ENCODE results near the gene CASKIN1.

DNA sequence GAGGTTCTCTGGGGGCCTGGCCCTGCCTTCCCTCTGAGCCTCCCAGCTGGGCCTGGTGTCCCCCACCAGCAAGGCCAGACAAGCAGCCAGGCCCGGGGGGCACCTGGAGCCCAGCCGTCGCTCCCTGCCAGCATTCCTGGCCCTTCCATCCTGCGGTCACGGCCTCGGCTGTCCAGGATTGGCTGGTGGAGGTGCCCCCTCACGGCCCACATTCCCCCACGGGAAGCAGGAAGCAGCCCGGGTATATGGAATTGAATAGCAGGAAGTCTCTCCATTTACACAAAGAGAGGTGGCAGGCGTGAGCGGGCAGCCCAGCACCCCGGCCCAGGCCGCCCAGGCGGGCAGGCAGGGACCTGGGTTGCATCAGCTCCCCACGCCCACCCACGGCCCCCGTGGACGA is 26.3 kb downstream of the CASKIN1 start:
- TF ChIP-seq JUND (IDR thresholded peaks at IDR 0.05) (no peak), RAD21 (IDR thresholded peaks at IDR 0.05) (no peak), FOXA1 (IDR thresholded peaks at IDR 0.05) (no peak), TAF1 (conservative IDR thresholded peaks at IDR 0.05) (no peak), YY1 (IDR thresholded peaks at IDR 0.05) (no peak), EGR1 (IDR thresholded peaks at IDR 0.05; ENCODE audit: low read depth in 2 of 2) (no peak), RXRA (IDR thresholded peaks at IDR 0.05) (no peak), GABPA (IDR thresholded peaks at IDR 0.05 in 1 of 2, conservative IDR thresholded peaks at IDR 0.05 in 1 of 2) (no peak), HNF4A (conservative IDR thresholded peaks at IDR 0.05) (no peak), ZBTB33 (IDR thresholded peaks at IDR 0.05) (no peak), NR2F2 (IDR thresholded peaks at IDR 0.05) (no peak)
- TF ChIP-seq, protein P1, sequence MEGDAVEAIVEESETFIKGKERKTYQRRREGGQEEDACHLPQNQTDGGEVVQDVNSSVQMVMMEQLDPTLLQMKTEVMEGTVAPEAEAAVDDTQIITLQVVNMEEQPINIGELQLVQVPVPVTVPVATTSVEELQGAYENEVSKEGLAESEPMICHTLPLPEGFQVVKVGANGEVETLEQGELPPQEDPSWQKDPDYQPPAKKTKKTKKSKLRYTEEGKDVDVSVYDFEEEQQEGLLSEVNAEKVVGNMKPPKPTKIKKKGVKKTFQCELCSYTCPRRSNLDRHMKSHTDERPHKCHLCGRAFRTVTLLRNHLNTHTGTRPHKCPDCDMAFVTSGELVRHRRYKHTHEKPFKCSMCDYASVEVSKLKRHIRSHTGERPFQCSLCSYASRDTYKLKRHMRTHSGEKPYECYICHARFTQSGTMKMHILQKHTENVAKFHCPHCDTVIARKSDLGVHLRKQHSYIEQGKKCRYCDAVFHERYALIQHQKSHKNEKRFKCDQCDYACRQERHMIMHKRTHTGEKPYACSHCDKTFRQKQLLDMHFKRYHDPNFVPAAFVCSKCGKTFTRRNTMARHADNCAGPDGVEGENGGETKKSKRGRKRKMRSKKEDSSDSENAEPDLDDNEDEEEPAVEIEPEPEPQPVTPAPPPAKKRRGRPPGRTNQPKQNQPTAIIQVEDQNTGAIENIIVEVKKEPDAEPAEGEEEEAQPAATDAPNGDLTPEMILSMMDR (IDR thresholded peaks at IDR 0.05; ENCODE audit: low read depth, low read length, missing input control), result no peak
- TF ChIP-seq, protein P2, sequence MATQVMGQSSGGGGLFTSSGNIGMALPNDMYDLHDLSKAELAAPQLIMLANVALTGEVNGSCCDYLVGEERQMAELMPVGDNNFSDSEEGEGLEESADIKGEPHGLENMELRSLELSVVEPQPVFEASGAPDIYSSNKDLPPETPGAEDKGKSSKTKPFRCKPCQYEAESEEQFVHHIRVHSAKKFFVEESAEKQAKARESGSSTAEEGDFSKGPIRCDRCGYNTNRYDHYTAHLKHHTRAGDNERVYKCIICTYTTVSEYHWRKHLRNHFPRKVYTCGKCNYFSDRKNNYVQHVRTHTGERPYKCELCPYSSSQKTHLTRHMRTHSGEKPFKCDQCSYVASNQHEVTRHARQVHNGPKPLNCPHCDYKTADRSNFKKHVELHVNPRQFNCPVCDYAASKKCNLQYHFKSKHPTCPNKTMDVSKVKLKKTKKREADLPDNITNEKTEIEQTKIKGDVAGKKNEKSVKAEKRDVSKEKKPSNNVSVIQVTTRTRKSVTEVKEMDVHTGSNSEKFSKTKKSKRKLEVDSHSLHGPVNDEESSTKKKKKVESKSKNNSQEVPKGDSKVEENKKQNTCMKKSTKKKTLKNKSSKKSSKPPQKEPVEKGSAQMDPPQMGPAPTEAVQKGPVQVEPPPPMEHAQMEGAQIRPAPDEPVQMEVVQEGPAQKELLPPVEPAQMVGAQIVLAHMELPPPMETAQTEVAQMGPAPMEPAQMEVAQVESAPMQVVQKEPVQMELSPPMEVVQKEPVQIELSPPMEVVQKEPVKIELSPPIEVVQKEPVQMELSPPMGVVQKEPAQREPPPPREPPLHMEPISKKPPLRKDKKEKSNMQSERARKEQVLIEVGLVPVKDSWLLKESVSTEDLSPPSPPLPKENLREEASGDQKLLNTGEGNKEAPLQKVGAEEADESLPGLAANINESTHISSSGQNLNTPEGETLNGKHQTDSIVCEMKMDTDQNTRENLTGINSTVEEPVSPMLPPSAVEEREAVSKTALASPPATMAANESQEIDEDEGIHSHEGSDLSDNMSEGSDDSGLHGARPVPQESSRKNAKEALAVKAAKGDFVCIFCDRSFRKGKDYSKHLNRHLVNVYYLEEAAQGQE (IDR thresholded peaks at IDR 0.05), result no peak
- TF ChIP-seq, protein P3, sequence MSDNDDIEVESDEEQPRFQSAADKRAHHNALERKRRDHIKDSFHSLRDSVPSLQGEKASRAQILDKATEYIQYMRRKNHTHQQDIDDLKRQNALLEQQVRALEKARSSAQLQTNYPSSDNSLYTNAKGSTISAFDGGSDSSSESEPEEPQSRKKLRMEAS (IDR thresholded peaks at IDR 0.05), result no peak
